ENCODE data around the gene RIT2. TPM values are rescaled to one million over a fixed set of nuclear protein-coding genes. Genes with fewer than 3 reads are reported as not detected.

Gene RIT2
- total RNA-seq, 1 donor from 2014 or later, result not detected

- Mint-ChIP-seq H3K27me3 (ENCODE audit: unreplicated experiment) (no peaks in the 10 kb centered on the region), H3K4me3 (ENCODE audit: unreplicated experiment) (no peak overlapping the region), H3K9me3 (ENCODE audit: unreplicated experiment) (no peaks in the 10 kb centered on the region), H3K4me1 (ENCODE audit: unreplicated experiment) (no peaks in the 10 kb centered on the region), H3K27ac (ENCODE audit: unreplicated experiment) (no peak overlapping the region), H3K36me3 (ENCODE audit: low read depth, unreplicated experiment) (no peaks in the 10 kb centered on the region)
- DNase-seq (ENCODE audit: low spot score), result no peak
- no peak for TF ChIP-seq CTCF (IDR thresholded peaks at IDR 0.05; ENCODE audit: unreplicated experiment)
Measured at GRCh38 chr18:43049021-43049420, 66.5 kb downstream of the RIT2 start.

GRCh38 chr18:43046322-43046721 lies 69.2 kb downstream of the RIT2 start:
- no peaks in the 10 kb centered on the region for H3K27me3 Mint-ChIP-seq (ENCODE audit: unreplicated experiment)
- TF ChIP-seq CTCF (IDR thresholded peaks at IDR 0.05; ENCODE audit: unreplicated experiment), result no peak
- DNase-seq (ENCODE audit: low spot score), result no peak
- no peak overlapping the region for H3K27ac Mint-ChIP-seq (ENCODE audit: unreplicated experiment)
- H3K4me1 Mint-ChIP-seq (ENCODE audit: unreplicated experiment), result no peaks in the 10 kb centered on the region
- H3K4me3 Mint-ChIP-seq (ENCODE audit: unreplicated experiment), result no peak overlapping the region
- H3K9me3 Mint-ChIP-seq (ENCODE audit: unreplicated experiment), result no peaks in the 10 kb centered on the region
- no peaks in the 10 kb centered on the region for H3K36me3 Mint-ChIP-seq (ENCODE audit: low read depth, unreplicated experiment)

- no peaks in the 10 kb centered on the region for H3K36me3 Mint-ChIP-seq (ENCODE audit: low read depth, unreplicated experiment)
- H3K4me1 Mint-ChIP-seq (ENCODE audit: unreplicated experiment), result no peaks in the 10 kb centered on the region
- no peak for DNase-seq (ENCODE audit: low spot score)
- TF ChIP-seq CTCF (IDR thresholded peaks at IDR 0.05; ENCODE audit: unreplicated experiment), result no peak
- no peak overlapping the region for H3K4me3 Mint-ChIP-seq (ENCODE audit: unreplicated experiment)
- H3K27me3 Mint-ChIP-seq (ENCODE audit: unreplicated experiment), result no peaks in the 10 kb centered on the region
- no peak overlapping the region for H3K27ac Mint-ChIP-seq (ENCODE audit: unreplicated experiment)
- no peaks in the 10 kb centered on the region for H3K9me3 Mint-ChIP-seq (ENCODE audit: unreplicated experiment)
Measured at GRCh38 chr18:43043626-43044025, 71.9 kb downstream of the RIT2 start.

- H3K36me3 Mint-ChIP-seq (ENCODE audit: low read depth, unreplicated experiment), result no peaks in the 10 kb centered on the region
- no peaks in the 10 kb centered on the region for H3K27me3 Mint-ChIP-seq (ENCODE audit: unreplicated experiment)
- H3K9me3 Mint-ChIP-seq (ENCODE audit: unreplicated experiment), result no peaks in the 10 kb centered on the region
- DNase-seq (ENCODE audit: low spot score), result no peak
- no peak overlapping the region for H3K4me3 Mint-ChIP-seq (ENCODE audit: unreplicated experiment)
- H3K4me1 Mint-ChIP-seq (ENCODE audit: unreplicated experiment), result no peaks in the 10 kb centered on the region
- TF ChIP-seq CTCF (IDR thresholded peaks at IDR 0.05; ENCODE audit: unreplicated experiment), result no peak
- H3K27ac Mint-ChIP-seq (ENCODE audit: unreplicated experiment), result no peak overlapping the region
Measured at GRCh38 chr18:43040281-43040680, 75.2 kb downstream of the RIT2 start.

- Mint-ChIP-seq H3K4me1 (ENCODE audit: unreplicated experiment) (peaks cover 4% of the 10 kb centered on the region), H3K36me3 (ENCODE audit: low read depth, unreplicated experiment) (no peaks in the 10 kb centered on the region), H3K9me3 (ENCODE audit: unreplicated experiment) (no peaks in the 10 kb centered on the region), H3K4me3 (ENCODE audit: unreplicated experiment) (no peak overlapping the region), H3K27me3 (ENCODE audit: unreplicated experiment) (no peaks in the 10 kb centered on the region), H3K27ac (ENCODE audit: unreplicated experiment) (no peak overlapping the region)
- no peak for DNase-seq (ENCODE audit: low spot score)
- no peak for TF ChIP-seq CTCF (IDR thresholded peaks at IDR 0.05; ENCODE audit: unreplicated experiment)
Measured at GRCh38 chr18:43034683-43035500, 80.6 kb downstream of the RIT2 start.
